NCI-H82 (cell line): ENCODE results near the gene PRKAG2.
A peak's percentile ranks its signal among the peaks of the same experiment; 100 is the strongest.

Experiments used
- DNase-seq: peaks from one replicate; lab custom pipeline; 2025; lab: John Stamatoyannopoulos, UW

Gene PRKAG2

GRCh38 chr7:151817981-151818673, 58.8 kb downstream of the PRKAG2 start:
- DNase-seq = no peak

GRCh38 chr7:151817315-151817690, 59.6 kb downstream of the PRKAG2 start:
- no peak for DNase-seq

- no peak for DNase-seq
Observed at GRCh38 chr7:151816562-151817314, 60.2 kb downstream of the PRKAG2 start.

GRCh38 chr7:151815419-151815818, 61.5 kb downstream of the PRKAG2 start:
- DNase-seq = no peak

- peak; percentile 14 for DNase-seq
Observed at GRCh38 chr7:151814400-151815009, 62.4 kb downstream of the PRKAG2 start.

- no peak for DNase-seq
Observed at GRCh38 chr7:151813997-151814396, 62.9 kb downstream of the PRKAG2 start.

GRCh38 chr7:151813445-151813844, 63.5 kb downstream of the PRKAG2 start:
- DNase-seq = no peak

- no peak for DNase-seq
Observed at GRCh38 chr7:151812967-151813366, 63.9 kb downstream of the PRKAG2 start.

- DNase-seq = no peak
Observed at GRCh38 chr7:151810441-151811232, 66.3 kb downstream of the PRKAG2 start.

GRCh38 chr7:151809864-151810170, 67.1 kb downstream of the PRKAG2 start:
- no peak for DNase-seq

GRCh38 chr7:151809146-151809863, 67.6 kb downstream of the PRKAG2 start:
- no peak for DNase-seq

GRCh38 chr7:151808400-151809145, 68.3 kb downstream of the PRKAG2 start:
- peak; percentile 26 for DNase-seq

GRCh38 chr7:151807846-151808245, 69.1 kb downstream of the PRKAG2 start:
- no peak for DNase-seq

GRCh38 chr7:151806952-151807775, 69.8 kb downstream of the PRKAG2 start:
- no peak for DNase-seq

- DNase-seq = no peak
Observed at GRCh38 chr7:151806204-151806603, 70.7 kb downstream of the PRKAG2 start.

GRCh38 chr7:151805191-151805590, 71.7 kb downstream of the PRKAG2 start:
- DNase-seq = no peak

GRCh38 chr7:151804756-151805155, 72.2 kb downstream of the PRKAG2 start:
- no peak for DNase-seq

GRCh38 chr7:151803841-151804240, 73.1 kb downstream of the PRKAG2 start:
- DNase-seq = no peak

GRCh38 chr7:151802469-151802846, 74.5 kb downstream of the PRKAG2 start:
- no peak for DNase-seq

- DNase-seq = no peak
Observed at GRCh38 chr7:151801782-151802468, 75.0 kb downstream of the PRKAG2 start.
